MM.1S (cell line): ENCODE measurements around the gene KRTAP6-3.

Experiments
- DNase-seq: peaks from one replicate; pipeline ENCODE4 v3.0.0-alpha.2; 2015
- H2AFZ ChIP-seq: fragments of 300-600 bp; sonication (generic); 2 replicates; pipeline ENCODE4 v1.6.0; 2016; ENCODE audit warnings: antibody characterized with exemption, low read length
- H3F3A ChIP-seq: fragments of 300-600 bp; sonication (generic); 2 replicates; pipeline ENCODE4 v1.6.1; 2016; ENCODE audit warnings: mild to moderate bottlenecking, antibody characterized with exemption, low read length, moderate library complexity, mixed read lengths; ENCODE audit not compliant: insufficient read depth
- H3K27ac ChIP-seq: fragments of 300-600 bp; sonication (generic); 2 replicates; pipeline ENCODE4 v1.5.1; 2016; ENCODE audit warnings: mild to moderate bottlenecking, low read length
- H3K27me3 ChIP-seq: fragments of 300-600 bp; sonication (generic); replicated peaks from 2 replicates; pipeline ENCODE4 v1.6.0; 2016; ENCODE audit warnings: low read length; ENCODE audit not compliant: insufficient read depth
- H3K36me3 ChIP-seq: fragments of 300-600 bp; sonication (generic); replicated peaks from 2 replicates; pipeline ENCODE4 v1.6.1; 2016; ENCODE audit warnings: mild to moderate bottlenecking, low read length, mixed read lengths; ENCODE audit not compliant: insufficient read depth
- H3K4me1 ChIP-seq: fragments of 300-600 bp; sonication (generic); 2 replicates; pipeline ENCODE4 v1.6.1; 2016; ENCODE audit warnings: low read length, mixed read lengths
- H3K4me2 ChIP-seq: fragments of 300-600 bp; sonication (generic); 2 replicates; pipeline ENCODE4 v1.6.0; 2016; ENCODE audit warnings: low read depth, low read length
- H3K4me3 ChIP-seq: fragments of 300-600 bp; sonication (generic); 2 replicates; pipeline ENCODE4 v1.5.1; 2016; ENCODE audit warnings: low read length, mixed read lengths
- H3K79me2 ChIP-seq: fragments of 300-600 bp; sonication (generic); 2 replicates; pipeline ENCODE4 v1.6.1; 2016; ENCODE audit warnings: mixed run types, low read length, mixed read lengths
- H3K9ac ChIP-seq: fragments of 300-600 bp; sonication (generic); 2 replicates; pipeline ENCODE4 v1.6.1; 2016; ENCODE audit warnings: low read length, mixed read lengths
- H3K9me2 ChIP-seq: fragments of 300-600 bp; sonication (generic); replicated peaks from 2 replicates; pipeline ENCODE4 v1.6.1; 2016; ENCODE audit warnings: mild to moderate bottlenecking, low read length, mixed read lengths; ENCODE audit not compliant: insufficient read depth
- H3K9me3 ChIP-seq: fragments of 300-600 bp; sonication (generic); replicated peaks from 2 replicates; pipeline ENCODE4 v1.6.1; 2016; ENCODE audit warnings: mild to moderate bottlenecking, low read length, mixed read lengths; ENCODE audit not compliant: insufficient read depth
- H4K20me1 ChIP-seq: fragments of 300-600 bp; sonication (generic); 2 replicates; pipeline ENCODE4 v1.6.1; 2016; ENCODE audit warnings: mild to moderate bottlenecking, low read length, moderate library complexity, mixed read lengths; ENCODE audit not compliant: insufficient read depth
- EZH2 ChIP-seq: fragments of 300-600 bp; sonication (generic); optimal IDR thresholded peaks from 2 replicates; pipeline ENCODE3; 2017; ENCODE audit warnings: low read depth, mild to moderate bottlenecking, antibody characterized with exemption, low read length, mixed read lengths
- EZH2phosphoT487 ChIP-seq: fragments of 300-600 bp; sonication (generic); IDR thresholded peaks from 2 replicates; pipeline ENCODE4 v1.6.1; 2018; ENCODE audit warnings: antibody characterized with exemption, low read length
- TF ChIP-seq, protein P1 (sequence below): fragments of 300-600 bp; sonication (generic); IDR thresholded peaks from 2 replicates; pipeline ENCODE4 v1.5.1; 2016; ENCODE audit warnings: antibody characterized with exemption, low read length, mixed read lengths

Gene KRTAP6-3

DNA sequence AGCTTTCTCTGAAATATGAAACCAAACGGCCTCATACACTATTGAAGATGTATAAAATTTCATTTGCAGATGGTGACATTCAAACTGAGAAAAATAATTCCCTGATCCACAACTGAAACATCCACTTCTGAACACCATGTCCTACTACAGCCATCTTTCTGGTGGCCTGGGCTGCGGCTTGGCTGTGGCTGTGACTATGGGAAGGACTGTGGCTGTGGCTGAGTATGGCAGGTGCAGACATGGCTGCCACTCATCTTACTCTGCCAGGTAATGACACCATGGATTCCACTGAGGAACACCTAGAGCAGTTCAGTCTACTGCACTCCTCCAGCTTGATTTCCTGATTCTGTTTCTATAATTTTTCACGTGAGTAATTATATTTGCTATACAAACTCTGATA is 28.3 kb downstream of the KRTAP6-3 start, which contains the start of gene KRTAP20-4:
Gene KRTAP20-4 (plus strand): TSS at position 106 of the 400 bp plus-strand sequence.
- H3K36me3 ChIP-seq = no peaks in the 10 kb centered on the region
- H3F3A ChIP-seq = no peaks in the 10 kb centered on the region
- H3K9ac ChIP-seq = no peak within 1 kb of the TSS
- TF ChIP-seq, protein P1, sequence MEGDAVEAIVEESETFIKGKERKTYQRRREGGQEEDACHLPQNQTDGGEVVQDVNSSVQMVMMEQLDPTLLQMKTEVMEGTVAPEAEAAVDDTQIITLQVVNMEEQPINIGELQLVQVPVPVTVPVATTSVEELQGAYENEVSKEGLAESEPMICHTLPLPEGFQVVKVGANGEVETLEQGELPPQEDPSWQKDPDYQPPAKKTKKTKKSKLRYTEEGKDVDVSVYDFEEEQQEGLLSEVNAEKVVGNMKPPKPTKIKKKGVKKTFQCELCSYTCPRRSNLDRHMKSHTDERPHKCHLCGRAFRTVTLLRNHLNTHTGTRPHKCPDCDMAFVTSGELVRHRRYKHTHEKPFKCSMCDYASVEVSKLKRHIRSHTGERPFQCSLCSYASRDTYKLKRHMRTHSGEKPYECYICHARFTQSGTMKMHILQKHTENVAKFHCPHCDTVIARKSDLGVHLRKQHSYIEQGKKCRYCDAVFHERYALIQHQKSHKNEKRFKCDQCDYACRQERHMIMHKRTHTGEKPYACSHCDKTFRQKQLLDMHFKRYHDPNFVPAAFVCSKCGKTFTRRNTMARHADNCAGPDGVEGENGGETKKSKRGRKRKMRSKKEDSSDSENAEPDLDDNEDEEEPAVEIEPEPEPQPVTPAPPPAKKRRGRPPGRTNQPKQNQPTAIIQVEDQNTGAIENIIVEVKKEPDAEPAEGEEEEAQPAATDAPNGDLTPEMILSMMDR = no peak
- TF ChIP-seq EZH2phosphoT487 = no peak
- TF ChIP-seq EZH2 = no peak
- H2AFZ ChIP-seq = no peak within 1 kb of the TSS
- no peaks in the 10 kb centered on the region for H3K27me3 ChIP-seq
- H3K4me1 ChIP-seq = no peaks in the 10 kb centered on the region
- no peak within 1 kb of the TSS for H3K4me3 ChIP-seq
- no peak for DNase-seq
- no peaks in the 10 kb centered on the region for H3K9me2 ChIP-seq
- H3K79me2 ChIP-seq = no peaks in the 10 kb centered on the region
- no peaks in the 10 kb centered on the region for H3K9me3 ChIP-seq
- H3K27ac ChIP-seq = no peak within 1 kb of the TSS
- H4K20me1 ChIP-seq = no peaks in the 10 kb centered on the region
- no peak within 1 kb of the TSS for H3K4me2 ChIP-seq

DNA sequence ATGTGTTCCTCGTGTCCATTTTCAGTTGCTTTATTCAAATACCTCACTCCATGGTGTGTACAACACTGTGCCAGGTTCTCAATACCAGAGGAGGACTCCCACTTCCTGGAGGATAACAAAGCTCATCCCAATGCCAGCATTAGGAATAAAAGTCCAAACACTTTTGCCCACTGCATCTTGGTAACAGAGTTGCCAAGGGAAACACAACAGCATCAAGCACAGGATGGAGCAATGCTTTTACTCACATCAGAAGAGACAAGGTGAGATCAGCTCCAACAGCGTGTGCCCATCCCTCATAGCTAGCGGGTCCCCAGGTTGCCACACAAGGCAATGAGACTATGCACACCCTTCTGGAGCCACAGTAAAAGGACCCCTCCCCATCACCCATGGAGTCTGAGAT is 31.1 kb downstream of the KRTAP6-3 start:
- Histone ChIP-seq H3K9me2 (no peaks in the 10 kb centered on the region), H3K27me3 (no peaks in the 10 kb centered on the region), H3K4me1 (no peaks in the 10 kb centered on the region), H3F3A (no peaks in the 10 kb centered on the region), H3K4me2 (no peak overlapping the region), H3K36me3 (no peaks in the 10 kb centered on the region), H3K9me3 (no peaks in the 10 kb centered on the region), H3K27ac (no peak overlapping the region), H4K20me1 (no peaks in the 10 kb centered on the region), H2AFZ (no peak overlapping the region), H3K79me2 (no peaks in the 10 kb centered on the region), H3K9ac (no peak overlapping the region), H3K4me3 (no peak overlapping the region)
- DNase-seq = no peak
- TF ChIP-seq, protein P1 = no peak
- no peak for TF ChIP-seq EZH2
- TF ChIP-seq EZH2phosphoT487 = no peak

DNA sequence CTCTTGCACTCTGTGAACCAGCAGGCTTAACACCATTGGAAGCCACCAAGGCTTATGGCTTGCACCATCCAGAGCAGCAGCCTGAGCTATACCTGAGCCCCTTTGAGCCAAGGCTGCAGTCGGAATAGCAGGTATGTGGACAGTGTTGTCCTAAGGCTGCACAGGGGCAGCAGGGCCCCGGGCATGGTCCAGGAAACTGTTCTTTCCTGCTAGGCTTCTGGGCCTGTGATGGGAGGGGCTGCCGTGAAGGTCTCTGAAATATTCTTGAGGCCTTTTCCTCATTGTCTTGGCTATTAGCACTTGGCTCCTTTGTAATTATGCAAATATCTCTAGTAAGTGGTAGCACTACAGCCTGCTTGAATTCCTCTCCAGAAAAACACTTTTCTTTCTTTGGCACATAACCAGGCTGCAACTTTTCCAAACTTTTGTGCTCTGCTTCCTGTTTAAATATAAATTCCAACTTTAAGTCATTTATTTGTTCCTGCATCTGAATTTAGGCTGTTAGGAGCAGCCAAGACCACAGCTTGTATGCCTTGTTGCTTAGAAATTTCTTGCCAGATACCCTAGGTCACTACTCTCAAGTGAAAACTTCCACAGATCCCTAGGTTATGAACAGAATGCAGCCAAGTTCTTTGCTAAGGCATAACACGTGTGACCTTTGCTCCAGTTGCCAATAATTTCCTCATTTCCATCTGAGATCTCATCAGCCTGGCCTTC is 33.4 kb downstream of the KRTAP6-3 start:
- TF ChIP-seq, protein P1 = no peak
- TF ChIP-seq EZH2 = no peak
- TF ChIP-seq EZH2phosphoT487 = no peak
- Histone ChIP-seq H3K9me3 (no peaks in the 10 kb centered on the region), H3K4me3 (no peak overlapping the region), H3K36me3 (no peaks in the 10 kb centered on the region), H4K20me1 (no peaks in the 10 kb centered on the region), H3F3A (no peaks in the 10 kb centered on the region), H2AFZ (no peak overlapping the region), H3K9me2 (no peaks in the 10 kb centered on the region), H3K9ac (no peak overlapping the region), H3K4me1 (no peaks in the 10 kb centered on the region), H3K79me2 (no peaks in the 10 kb centered on the region), H3K27me3 (no peaks in the 10 kb centered on the region), H3K4me2 (no peak overlapping the region), H3K27ac (no peak overlapping the region)
- no peak for DNase-seq
